HG03469 (cell line): ENCODE data around the gene WFDC1.

Source experiments
- ATAC-seq: cut with Tn5 transposase; IDR thresholded peaks from one replicate; pipeline ENCODE4 v1.9.1; 2021; ENCODE audit warnings: mild to moderate bottlenecking, moderate library complexity, moderate number of reproducible peaks; ENCODE audit not compliant: unreplicated experiment

Gene WFDC1, protein sequence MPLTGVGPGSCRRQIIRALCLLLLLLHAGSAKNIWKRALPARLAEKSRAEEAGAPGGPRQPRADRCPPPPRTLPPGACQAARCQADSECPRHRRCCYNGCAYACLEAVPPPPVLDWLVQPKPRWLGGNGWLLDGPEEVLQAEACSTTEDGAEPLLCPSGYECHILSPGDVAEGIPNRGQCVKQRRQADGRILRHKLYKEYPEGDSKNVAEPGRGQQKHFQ

DNA sequence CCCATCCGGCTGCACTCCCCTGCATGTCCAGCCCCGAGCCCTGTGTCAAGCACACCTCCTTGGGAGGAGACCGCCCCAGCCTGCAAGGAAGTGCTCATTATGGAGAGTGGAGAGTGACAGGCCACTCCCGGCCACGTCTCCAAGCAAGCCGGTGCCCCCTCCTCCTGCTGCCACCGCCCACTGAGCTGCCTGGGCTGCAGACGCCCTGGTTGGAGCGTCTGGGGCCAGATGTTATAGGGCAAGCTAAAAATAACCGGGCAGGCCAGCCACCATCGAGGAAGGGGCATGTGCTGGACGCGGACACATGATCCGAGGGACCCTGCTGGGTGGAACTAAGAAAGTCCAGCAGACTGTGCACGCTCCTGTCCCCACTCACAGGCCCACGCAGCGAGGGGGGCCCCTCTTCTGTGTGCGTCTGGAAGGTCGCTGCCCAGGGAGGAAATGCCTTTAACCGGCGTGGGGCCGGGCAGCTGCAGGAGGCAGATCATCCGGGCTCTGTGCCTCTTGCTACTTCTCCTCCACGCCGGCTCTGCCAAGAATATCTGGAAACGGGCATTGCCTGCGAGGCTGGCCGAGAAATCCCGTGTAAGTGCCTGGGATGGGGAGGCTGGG lies at the start of gene WFDC1:
Gene WFDC1, plus strand, starts transcription at position 348 of the 612 bp plus-strand sequence. Its CDS starts 94 bp downstream, at position 442.
- no peak for ATAC-seq

DNA sequence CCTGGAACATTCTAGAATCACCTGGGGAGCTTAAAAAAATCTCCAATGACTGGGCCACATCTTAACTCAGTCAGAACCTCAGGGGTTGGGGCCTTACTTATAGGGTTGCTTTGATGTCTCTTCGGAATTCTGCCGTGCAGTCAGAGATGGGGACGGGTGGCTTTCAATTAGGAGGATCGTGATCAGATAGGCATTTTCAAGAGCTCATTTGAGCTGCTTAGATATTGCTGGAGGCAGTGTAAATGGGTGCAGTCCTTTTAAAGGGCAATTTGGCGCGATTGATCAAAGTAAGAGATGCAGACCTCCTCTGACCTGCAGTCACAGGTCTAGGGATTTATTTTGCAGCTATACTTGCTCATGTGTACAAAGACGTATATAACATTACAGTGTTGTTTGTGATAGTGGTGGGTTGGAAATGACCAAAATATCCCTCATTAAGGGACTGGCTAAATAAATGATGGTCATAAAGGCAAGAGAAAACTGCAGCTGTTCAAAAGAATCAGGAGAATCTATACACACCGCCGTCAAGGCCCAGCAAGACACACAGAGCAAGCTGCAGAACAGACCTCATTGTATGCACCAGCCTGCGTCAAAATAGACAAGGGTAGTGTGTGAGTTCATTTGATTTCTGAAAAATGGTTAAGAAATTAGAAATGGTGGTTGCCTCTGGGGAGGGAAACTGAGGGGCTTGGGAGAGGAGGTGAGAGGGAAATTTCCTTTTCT lies 48.6 kb upstream of the WFDC1 start:
- ATAC-seq: no peak

DNA sequence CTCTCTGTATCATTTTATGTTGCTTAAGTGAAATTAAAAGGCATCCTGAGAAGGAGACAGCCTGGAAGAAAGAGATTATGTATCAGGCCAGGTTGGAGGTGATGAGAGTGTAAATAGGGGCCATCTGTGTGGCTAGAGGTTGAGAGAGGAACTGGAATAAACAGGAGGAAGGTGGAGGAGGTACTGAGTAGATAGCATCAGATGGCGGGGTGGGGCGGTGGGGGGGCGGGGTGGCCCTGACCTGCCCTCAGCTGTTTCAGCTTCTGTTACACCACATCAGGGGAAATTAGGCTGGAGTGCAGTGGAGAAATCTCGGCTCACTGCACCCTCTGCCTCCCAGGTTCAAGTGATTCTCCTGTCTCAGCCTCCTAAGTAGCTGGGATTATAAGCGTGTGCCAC lies 48.0 kb upstream of the WFDC1 start:
- no peak for ATAC-seq

DNA sequence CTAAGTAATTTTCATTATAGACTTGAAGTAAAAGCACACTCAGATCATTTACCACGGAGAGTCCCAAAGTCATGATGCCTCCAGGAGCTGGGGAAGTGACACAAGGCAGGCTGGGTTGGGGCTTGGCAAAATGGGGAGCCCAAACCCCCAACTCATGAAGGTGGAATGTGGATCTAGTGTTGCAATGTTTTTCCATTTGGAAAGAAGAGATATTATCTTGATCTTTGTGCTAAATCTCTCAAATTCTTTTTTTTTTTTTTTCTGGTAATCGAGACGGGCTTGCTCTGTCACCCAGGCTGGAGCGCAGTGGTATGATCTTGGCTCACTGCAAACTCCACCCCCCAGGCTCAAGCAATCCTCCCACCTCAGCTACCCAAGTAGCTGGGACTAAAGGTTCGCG lies 47.3 kb upstream of the WFDC1 start:
- no peak for ATAC-seq

DNA sequence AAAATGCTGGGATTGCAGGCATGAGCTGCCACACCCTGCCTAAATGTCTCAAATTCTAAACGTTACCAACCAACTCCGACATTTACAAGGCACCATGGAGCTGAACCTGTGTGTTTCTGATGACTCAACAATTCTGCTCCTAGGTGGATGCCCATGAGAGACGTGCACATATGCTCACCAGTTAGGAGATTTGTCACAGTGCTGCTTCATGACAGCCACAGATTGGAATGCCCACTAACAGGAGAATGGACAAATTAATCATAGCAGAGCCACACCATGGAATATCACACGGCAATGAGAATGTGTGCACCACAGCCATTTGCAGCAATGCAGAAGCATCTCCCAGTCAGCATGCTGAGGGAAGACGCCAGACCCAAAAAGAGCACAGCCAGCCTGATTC lies 46.8 kb upstream of the WFDC1 start:
- no peak for ATAC-seq

DNA sequence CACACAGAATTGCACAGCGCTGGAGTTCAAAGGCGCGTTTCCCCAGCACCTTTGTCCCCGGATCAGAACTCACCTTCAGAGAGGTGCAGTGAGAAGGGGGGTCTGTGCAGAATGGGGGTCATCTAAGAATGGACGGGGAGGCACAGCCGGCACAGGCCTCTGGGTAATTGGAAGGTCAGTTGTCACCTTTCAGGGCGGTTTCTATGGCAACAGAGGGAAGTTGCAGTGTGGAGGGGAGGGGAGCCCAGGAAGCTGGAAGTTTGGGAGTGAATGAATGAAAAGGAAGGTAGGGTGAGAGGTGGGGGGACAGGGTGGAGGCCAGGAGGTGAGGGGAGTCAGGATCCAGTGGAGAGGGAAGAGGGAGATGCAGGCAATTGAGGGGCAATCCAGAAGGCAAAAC lies 42.5 kb upstream of the WFDC1 start:
- no peak for ATAC-seq

DNA sequence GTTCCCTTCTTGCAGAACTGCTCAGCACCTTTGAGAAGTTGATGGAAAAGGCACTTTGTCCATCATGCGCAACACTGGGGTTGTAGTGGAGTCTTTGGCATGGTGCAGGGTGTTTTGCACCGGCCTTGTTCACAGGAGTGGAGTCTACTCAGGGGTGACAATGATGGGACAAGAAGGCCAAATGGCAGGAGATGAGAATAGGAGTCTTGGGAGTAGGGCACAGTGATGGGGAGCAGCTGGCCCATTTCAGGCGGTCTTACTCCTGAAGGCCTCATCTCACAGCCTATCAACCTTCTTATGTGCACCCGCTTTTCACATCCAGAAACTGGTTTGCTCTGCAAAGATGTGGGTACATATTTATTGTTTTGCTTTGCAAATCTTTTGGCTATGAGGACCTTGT lies 41.5 kb upstream of the WFDC1 start:
- ATAC-seq: no peak

DNA sequence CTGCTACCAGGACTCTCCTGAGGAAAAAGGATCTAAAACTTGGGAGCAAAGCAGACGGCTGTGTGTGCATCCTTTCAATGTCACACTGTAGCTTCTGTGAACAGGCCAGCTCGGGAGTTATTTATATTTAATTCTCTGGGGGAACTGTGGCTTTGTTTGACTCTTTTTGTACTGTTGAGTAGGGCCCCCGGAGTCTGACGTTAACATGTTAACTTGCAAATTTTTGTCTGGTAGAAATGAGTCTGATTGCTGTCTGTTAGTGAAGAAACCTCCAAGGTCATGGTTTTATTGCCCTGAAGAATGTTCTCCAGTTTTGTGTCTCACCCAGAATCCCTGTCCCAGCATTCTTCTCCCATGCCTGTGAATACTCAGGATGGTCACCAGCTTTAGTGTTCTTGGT lies 40.6 kb upstream of the WFDC1 start:
- ATAC-seq: no peak

DNA sequence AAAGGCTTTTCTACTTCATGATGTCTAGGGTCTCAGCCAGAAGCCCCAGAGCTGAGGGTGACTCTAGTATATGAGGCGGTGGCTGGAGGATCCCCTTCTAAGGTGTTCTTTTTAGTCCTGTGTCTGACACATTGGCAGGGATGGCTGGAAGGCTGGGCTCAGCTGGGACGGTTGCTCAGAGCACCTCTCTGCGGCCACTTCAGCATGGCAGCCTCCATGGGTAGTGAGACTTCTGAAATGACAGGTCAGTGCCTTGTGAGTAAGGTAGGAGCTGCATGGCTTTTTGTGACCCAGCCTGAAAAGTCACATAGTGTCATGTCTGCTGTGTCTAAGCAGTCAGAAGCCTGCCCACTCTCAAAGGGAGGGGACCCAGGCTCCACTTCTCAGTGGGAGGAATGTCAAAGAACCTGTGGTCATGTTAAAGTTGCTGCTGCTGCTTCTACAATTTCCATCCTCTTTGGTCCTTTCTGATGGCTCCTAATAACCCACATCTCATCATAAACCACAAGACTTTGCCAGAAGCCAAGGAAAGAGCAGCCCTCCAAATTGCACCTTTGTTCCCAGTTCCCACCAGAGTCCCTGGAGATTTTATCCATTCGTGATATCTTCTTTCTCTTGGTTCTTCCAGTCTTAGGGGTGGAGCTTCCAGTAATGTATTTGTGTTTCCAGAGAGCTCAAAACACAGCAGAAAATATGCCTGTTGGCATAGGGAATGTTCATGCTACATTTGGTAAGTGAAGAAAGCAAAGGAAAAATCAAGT lies 39.4 kb upstream of the WFDC1 start:
- no peak for ATAC-seq

DNA sequence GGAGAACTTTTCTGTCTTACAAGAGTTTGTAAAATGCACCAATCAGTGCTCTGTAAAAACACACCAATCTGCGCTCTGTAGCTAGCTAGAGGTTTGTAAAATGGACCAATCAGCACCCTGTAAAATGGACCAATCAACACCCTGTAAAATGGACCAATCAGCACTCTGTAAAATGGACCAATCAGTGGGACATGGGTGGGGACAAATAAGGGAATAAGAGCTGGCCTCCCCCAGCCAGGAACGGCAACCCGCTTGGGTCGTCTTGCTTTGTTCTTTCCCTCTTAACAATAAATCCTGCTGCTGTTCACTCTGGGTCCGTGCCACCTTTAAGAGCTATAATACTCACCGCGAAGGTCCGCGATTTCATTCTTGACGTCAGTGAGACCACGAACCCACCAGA lies 36.4 kb upstream of the WFDC1 start:
- ATAC-seq: no peak

DNA sequence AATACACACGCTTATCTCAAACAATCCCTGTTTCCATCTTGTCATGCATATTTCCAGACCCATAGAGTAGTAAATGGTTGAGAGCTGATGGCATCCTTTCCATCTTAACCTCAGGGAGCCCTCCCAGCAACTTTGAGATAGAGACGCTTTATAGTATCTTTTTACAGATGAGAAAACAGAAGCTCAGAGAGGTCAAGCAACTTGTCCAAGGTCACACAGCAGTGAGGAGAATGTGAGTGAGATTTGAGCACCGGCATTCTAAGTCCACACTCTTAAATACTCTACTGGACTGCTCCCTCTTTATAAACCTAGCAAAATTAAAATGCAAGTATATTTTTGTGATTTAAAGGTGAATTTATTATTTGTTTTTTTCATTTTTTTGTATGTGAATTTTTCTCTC lies 35.0 kb upstream of the WFDC1 start:
- no peak for ATAC-seq

DNA sequence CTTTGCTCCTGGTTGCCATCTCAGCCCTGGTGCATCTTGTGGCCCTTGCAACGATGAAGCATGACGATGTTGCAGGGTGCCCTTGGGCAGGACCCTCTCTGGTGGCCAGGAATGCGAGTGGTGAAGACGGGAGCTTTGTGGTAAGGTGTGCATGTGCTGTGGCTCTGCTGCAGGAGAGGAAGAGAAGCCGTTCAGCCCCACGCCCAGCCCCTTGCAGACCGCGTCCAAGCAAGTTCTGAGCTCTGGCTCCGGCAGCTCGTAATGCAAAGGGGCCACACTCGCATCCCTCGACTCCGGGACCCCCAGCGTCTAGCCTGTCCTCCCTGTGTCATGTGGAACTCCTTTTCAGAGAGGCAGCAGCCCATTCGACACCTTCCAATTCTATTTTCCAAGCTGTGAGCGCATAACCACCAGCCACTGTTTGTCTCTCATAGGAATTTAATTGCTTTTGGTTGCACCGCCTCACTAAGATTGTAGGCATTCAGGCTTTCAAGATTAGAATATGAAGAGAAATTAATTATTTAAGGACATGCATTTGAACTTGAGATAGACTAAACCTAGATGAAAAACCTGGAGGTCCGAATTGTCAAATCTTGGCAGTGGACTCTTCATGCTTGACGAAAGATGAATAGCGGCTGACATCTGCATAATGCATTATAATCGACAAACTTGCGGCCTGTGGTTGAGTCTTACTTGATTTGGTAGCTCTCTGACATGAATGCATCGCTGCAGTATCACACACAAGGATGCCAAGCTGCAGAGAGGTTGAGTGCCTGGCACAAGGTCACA lies 33.7 kb upstream of the WFDC1 start:
- no peak for ATAC-seq

DNA sequence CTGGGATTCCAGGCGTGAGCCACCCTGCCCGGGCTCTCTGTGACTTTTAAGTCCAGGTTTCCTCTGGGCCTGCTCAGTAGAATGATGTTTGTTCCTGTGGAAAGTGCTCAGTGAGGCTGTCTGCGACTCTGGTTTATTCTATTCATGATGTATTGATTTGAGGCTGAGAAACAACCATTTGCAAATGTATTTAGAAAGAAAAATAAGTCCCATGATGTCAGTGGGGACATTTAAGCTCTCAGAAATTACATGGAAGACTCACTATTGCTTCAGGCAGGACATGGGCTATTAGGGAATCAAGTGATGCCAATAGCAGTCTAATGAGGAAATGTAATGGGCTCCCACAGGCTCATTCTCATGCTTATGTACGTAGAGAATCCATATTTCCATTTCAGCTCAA lies 32.6 kb upstream of the WFDC1 start:
- ATAC-seq: no peak

DNA sequence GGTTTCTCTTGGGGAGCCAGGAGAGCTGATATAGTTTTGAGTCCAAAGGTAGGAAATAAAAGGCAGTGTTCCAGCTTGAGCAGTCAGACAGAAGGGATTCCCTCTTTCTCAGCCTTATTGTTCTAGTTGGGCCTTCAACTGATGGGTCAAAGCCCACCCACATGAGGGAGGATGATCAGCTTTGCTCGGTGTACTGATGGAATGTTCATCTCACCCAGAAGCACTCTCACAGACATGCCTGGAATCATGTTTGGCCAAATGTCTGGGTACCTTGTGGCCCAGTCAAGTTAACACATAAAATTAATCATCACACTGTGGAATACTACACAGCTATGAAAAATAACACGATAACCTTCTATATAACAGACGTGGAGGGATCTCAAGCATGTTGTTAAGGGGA lies 31.7 kb upstream of the WFDC1 start:
- ATAC-seq: no peak

DNA sequence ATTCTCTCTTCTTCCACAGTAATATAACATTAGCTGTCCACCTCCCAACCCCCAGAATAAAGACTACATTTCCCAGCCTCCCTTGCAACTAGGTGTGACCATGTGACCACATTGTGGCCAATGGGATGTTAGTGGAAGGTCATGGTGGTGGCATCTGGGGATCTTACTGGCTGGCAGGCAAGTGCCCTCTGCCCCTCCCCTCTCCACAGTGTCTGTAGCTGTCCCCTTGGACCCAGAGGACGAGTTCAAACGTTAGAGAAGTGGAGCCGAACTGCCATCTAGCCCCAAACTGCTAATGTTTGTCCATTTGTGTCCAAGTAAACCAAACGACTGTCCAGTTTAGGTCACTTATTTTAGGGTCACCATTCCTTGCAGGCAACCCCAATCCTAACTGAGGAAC lies 28.2 kb upstream of the WFDC1 start:
- ATAC-seq: no peak

DNA sequence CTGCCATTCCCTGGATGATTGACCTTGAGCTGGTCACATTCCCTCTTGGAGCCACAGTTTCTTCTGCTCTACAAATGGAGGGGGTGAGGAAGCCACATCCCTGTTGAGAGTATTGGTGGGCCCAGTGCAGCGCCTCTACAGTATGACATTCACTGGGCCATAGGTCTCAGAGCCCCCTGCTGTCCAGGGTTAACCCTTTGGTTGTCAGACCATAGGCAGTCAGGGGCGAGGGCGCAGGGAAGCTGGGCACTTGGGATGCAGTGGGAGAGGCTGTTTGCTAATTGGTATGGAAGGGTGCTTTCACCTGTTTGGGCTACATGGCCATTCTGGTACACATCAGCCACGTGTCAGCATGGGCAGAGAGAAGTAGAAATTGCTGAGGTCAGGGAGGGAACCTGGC lies 27.3 kb upstream of the WFDC1 start:
- no peak for ATAC-seq

DNA sequence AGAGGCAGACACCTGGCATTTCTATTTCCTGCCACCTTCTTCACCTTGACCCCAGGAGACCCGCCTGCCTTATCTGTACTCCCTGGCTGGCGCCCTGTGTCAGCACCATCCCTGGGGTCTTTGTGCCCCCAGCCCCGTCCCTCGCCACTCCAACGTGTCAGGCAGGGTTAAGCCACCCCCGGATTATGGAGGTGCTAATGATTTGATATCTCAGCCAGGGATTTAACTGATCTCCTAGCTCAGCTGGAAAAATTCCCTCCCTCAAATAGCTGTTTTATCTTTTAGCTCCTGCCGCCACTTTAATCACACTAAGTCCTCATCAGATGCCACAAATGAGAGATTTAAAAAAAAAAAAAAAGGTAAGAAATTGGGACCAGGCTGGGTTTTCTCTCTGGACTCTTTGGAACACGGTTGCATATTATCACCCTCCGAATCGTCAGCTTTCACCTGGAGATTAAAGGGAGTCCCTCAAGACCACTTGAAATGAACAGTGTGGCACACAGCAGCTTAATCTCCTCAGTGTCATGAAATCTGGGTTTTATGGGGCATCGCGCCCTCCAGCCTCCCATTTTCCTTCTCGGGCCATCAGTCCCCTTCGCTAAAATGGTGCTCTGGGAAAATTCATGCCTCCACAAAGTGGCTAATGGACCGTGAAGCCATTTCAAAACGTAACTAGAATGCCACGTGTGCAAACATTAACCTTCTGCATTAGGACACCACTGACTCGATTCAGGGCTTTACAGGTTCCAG lies 26.2 kb upstream of the WFDC1 start:
- ATAC-seq: no peak

DNA sequence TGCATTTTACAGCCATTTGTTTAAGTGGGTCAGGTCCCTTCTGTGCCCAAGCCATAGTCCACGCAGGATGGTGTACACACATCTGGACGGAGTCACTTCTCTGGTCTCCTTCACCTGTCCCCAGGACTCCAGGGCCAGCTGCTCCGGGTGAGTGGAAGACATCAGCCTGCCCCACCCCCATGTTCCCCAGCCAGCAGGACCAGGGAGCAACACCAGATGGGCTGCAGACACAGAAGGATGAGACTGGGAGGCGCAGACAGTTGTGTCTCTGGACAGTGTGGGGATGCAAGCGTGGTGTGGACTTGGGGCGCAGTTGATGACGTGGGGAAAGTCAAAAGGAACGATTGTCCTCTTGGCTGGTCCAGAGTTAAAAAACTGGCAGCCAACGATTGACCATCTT lies 24.6 kb upstream of the WFDC1 start:
- no peak for ATAC-seq

DNA sequence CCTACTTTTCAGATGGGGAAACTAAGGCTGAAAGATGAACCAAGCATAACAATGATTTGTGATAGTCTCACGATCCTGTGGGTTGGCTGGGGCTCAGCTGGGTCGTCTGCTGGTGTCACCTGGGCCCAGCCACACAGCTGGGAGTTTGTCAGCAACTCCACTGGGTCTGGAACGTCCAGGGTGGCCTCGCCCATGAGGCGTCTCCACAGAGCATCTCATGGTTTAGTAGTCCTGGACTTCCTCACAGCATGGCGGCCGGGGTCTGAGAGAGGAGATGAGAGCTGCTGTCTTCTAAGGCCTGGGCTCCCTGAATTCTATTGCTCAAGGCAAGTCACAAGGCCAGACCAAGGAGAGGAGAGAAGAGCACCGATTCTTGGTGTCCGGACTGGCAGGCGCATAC lies 24.1 kb upstream of the WFDC1 start:
- ATAC-seq: no peak

DNA sequence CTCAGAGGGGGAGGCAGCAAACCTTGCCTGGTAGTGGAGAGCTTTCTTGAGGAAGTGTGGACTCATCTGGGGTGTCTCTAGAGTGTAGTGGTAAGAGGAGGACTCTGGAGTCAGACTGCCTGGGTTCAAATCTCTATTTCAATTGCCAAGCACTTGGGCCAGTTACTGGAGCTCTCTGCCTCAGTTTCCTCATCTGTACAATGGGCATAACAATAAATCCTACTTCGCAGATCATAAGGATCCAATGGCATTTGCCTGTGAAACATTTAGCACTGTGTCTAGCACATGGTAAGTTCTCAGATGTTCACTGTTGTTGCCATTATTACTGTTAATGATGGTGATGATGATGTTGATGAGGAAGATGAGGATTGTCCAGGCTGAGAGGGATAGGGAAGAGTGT lies 23.6 kb upstream of the WFDC1 start:
- no peak for ATAC-seq
